Breast epithelium (tissue), 4 donors: ENCODE data around the gene CLDN34. TPM values are rescaled to one million over a fixed set of nuclear protein-coding genes. Genes with fewer than 3 reads are reported as not detected.

Experiments used
- DNase-seq, 2 donors: peaks; one replicate each; pipeline ENCODE4 v3.0.0-alpha.2; 2019; ENCODE audit warnings: low spot score in 2 of 2
- H3K27ac ChIP-seq, 2 donors: fragments of 200-600 bp; sonication (generic) in 1 of 2; one replicate each; pipeline ENCODE4 v1.5.1; 2016 to 2019; ENCODE audit warnings: mild to moderate bottlenecking in 1 of 2
- H3K27me3 ChIP-seq, 2 donors: fragments of 200-600 bp; sonication (generic) in 1 of 2; one replicate each; pipeline versions ENCODE4 v1.5.1 to v1.6.0; 2017 to 2019; ENCODE audit warnings: control low read depth in 1 of 2, mild to moderate bottlenecking in 1 of 2
- H3K36me3 ChIP-seq: fragments of 200-600 bp; one replicate; pipeline ENCODE4 v1.5.1; 2019
- H3K4me1 ChIP-seq, 2 donors: fragments of 200-600 bp; sonication (generic); one replicate each; pipeline ENCODE4 v1.5.1; 2016 to 2019; ENCODE audit warnings: control low read depth in 1 of 2
- H3K4me3 ChIP-seq, 3 donors: fragments of 200-600 bp; sonication (generic); 1 replicate in 2 of 3; 2 replicates in 1 of 3; pipeline ENCODE4 v1.5.1; 2016 to 2019; ENCODE audit warnings: mild to moderate bottlenecking in 3 of 3, moderate library complexity in 2 of 3
- H3K9me3 ChIP-seq, 2 donors: fragments of 200-600 bp; sonication (generic) in 1 of 2; one replicate each; pipeline ENCODE4 v1.5.1; 2016 to 2019; ENCODE audit warnings: control low read depth in 1 of 2
- CTCF ChIP-seq, 3 donors: fragments of 450-650 bp; IDR thresholded peaks; one replicate each; pipeline ENCODE4 v1.5.1; 2016 to 2017; ENCODE audit warnings: antibody characterized with exemption in 3 of 3, mild to moderate bottlenecking in 3 of 3, moderate library complexity in 3 of 3
- POLR2A ChIP-seq: fragments of 450-650 bp; IDR thresholded peaks from one replicate; pipeline ENCODE4 v1.6.1; 2016; ENCODE audit warnings: antibody characterized with exemption, mild to moderate bottlenecking, moderate library complexity
- POLR2AphosphoS5 ChIP-seq, 3 donors: sonication (generic); formaldehyde crosslinking; IDR thresholded peaks; one replicate each; pipeline ENCODE4 v1.6.1; 2017; ENCODE audit warnings: antibody characterized with exemption in 3 of 3
- intact Hi-C: fragments of 100-400 bp; cut with DNase I; formaldehyde crosslinking; loops from one replicate; pipeline ENCODE4 v1.15.1; 2023; ENCODE audit warnings: low total_unique reads
- total RNA-seq, 3 donors: library from RNA; depleted of rRNA; stranded (reverse); fragments of >200 nt; gene quantifications; one replicate each; pipeline ENCODE4 v1.1.0, GENCODE V29; 2016

CLDN34 gene
- total RNA-seq, 3 donors from 2014 or later = 0.98 TPM; not detected in 2

DNA sequence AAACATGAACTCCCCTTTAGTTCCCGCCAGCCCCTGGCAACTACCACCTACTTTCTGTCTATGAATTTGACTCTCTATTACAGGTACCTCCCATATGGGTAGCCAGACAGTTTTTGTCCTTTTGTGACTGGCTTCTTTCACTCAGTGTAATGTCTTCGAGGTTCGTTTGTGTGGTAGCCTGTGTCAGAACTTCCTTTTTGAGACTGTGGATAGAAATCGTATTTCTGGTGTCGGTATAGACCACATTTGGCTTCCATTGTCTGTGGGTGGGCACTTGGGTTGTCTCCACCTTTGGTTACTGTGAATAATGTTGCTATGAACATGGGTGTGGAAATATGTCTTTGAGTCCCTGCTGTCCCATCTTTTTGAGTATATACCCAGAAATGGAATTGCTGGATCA lies 5.4 kb upstream of the CLDN34 start:
- DNase-seq = no peak
- Histone ChIP-seq H3K36me3 (no peaks in the 10 kb centered on the region), H3K27me3 (peaks cover 0 to 8% of the 10 kb centered on the region in 2 donors), H3K4me1 (no peaks in the 10 kb centered on the region), H3K27ac (no peak overlapping the region), H3K4me3 (no peak overlapping the region), H3K9me3 (peaks cover 0 to under 1% of the 10 kb centered on the region in 2 donors)
- TF ChIP-seq POLR2AphosphoS5 (IDR thresholded peaks at IDR 0.05) (no peak), POLR2A (no peak), CTCF (IDR thresholded peaks at IDR 0.05) (no peak)
- intact Hi-C loops = no loop called here

- intact Hi-C loops = no loop called here
- H3K9me3 ChIP-seq = peaks cover 16 to 27% of the 10 kb centered on the region in 2 donors
- no peaks in the 10 kb centered on the region for H3K36me3 ChIP-seq
- H3K4me3 ChIP-seq = no peak overlapping the region
- DNase-seq = no peak
- no peak for TF ChIP-seq POLR2A
- H3K27me3 ChIP-seq = peaks cover 0 to 22% of the 10 kb centered on the region in 2 donors
- no peak overlapping the region for H3K27ac ChIP-seq
- H3K4me1 ChIP-seq = no peaks in the 10 kb centered on the region
Measured at GRCh38 chrX:9977635-9978034, 10.5 kb downstream of the CLDN34 start.

DNA sequence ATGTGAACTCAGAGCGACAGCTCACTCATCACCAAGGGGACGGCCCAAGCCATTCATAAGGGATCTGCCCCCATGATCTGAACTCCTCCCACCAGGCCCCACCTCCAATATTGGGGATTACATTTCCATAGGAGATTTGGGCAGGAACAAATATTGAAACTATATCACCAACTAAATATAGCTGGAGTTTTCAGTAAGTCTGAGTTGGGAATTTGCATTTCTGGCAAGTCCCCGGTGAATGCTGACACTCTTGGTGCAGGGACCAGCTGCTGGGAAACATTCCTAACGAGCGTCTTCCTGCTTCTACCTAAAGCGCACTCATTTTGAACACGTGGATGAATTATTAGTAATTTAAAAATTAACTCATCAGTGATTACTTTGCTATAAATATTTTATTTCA lies 13.2 kb downstream of the CLDN34 start:
- TF ChIP-seq CTCF (IDR thresholded peaks at IDR 0.05) (no peak), POLR2AphosphoS5 (IDR thresholded peaks at IDR 0.05) (no peak), POLR2A (no peak)
- Histone ChIP-seq H3K4me1 (no peaks in the 10 kb centered on the region), H3K4me3 (no peak overlapping the region), H3K27me3 (peaks cover 0 to 22% of the 10 kb centered on the region in 2 donors), H3K9me3 (peaks cover 3 to 6% of the 10 kb centered on the region in 2 donors), H3K27ac (no peak overlapping the region), H3K36me3 (no peaks in the 10 kb centered on the region)
- intact Hi-C loops = no loop called here
- no peak for DNase-seq

DNA sequence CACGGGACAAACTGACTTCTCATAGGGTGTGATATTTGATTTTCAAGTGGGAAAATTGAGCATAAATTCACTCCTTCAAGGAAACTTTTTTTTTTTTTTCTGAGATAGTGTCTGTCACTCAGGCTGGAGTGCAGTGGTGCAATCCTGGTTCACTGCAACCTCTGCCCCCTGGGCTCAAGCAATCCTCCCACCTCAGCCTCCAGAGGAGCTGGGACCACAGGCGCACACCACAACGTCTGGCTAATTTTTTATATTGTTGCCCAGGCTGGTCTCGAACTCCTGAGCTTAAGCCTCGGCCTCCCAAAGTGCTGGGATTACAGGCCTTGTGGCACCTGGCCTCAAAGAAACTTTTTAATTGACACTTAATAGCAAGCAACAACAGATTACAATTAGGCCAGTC lies 13.8 kb downstream of the CLDN34 start:
- Histone ChIP-seq H3K9me3 (peaks cover 0 to under 1% of the 10 kb centered on the region in 2 donors), H3K4me3 (no peak overlapping the region), H3K36me3 (no peaks in the 10 kb centered on the region), H3K4me1 (no peaks in the 10 kb centered on the region), H3K27me3 (peaks cover 0 to 22% of the 10 kb centered on the region in 2 donors), H3K27ac (no peak overlapping the region)
- DNase-seq = no peak
- intact Hi-C loops = no loop called here
- TF ChIP-seq CTCF (IDR thresholded peaks at IDR 0.05) (no peak), POLR2AphosphoS5 (IDR thresholded peaks at IDR 0.05) (no peak), POLR2A (no peak)

GRCh38 chrX:9983441-9983840 lies 16.3 kb downstream of the CLDN34 start:
- no peak for TF ChIP-seq CTCF (IDR thresholded peaks at IDR 0.05)
- TF ChIP-seq POLR2A = no peak
- TF ChIP-seq POLR2AphosphoS5 (IDR thresholded peaks at IDR 0.05) = no peak
- no peak overlapping the region for H3K4me3 ChIP-seq
- intact Hi-C loops = no loop called here
- no peak overlapping the region for H3K27ac ChIP-seq
- no peaks in the 10 kb centered on the region for H3K9me3 ChIP-seq
- no peaks in the 10 kb centered on the region for H3K4me1 ChIP-seq
- no peaks in the 10 kb centered on the region for H3K36me3 ChIP-seq
- no peak for DNase-seq
- peaks cover 0 to 13% of the 10 kb centered on the region in 2 donors for H3K27me3 ChIP-seq

- no peaks in the 10 kb centered on the region for H3K4me1 ChIP-seq
- H3K36me3 ChIP-seq = no peaks in the 10 kb centered on the region
- no peaks in the 10 kb centered on the region for H3K9me3 ChIP-seq
- TF ChIP-seq POLR2A (no peak), CTCF (IDR thresholded peaks at IDR 0.05) (no peak), POLR2AphosphoS5 (IDR thresholded peaks at IDR 0.05) (no peak)
- intact Hi-C loops = no loop called here
- H3K4me3 ChIP-seq = no peak overlapping the region
- DNase-seq = no peak
- peaks cover 0 to 10% of the 10 kb centered on the region in 2 donors for H3K27me3 ChIP-seq
- no peak overlapping the region for H3K27ac ChIP-seq
Measured at GRCh38 chrX:9983846-9984245, 16.7 kb downstream of the CLDN34 start.
